Measurements from ENCODE around the gene HNRNPUL1. TPM values are rescaled to one million over a fixed set of nuclear protein-coding genes. Genes with fewer than 3 reads are reported as not detected.

Gene HNRNPUL1
- total RNA-seq, 2 experiments from 2014 or later, result 367 to 388 TPM

DNA sequence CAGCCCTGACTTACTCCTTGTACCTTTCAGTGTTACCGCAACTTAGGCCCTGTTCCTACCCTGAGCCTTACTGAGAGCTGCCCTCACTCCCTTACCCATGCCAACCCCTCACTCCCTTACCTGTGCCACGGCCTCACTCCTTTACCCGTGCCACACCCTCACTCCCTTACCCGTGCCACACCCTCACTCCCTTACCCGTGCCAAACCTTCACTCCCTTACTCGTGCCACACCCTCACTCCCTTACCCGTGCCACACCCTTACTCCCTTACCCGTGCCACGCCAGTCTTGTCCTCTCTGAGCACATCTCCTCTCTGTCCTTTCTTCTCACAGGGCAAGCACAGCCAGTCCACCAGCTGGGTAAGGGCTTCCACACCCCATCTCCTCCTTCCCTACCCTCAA, 24.8 kb upstream of the HNRNPUL1 start:
- ChIA-PET CTCF (no interaction called here), POLR2A (interaction anchor here (0.7 kb wide), 1 partner anchor 23 kb away, joined by 3 read pairs; no protein-coding TSS in a partner anchor)
- Mint-ChIP-seq H3K9me3 (no peaks in the 10 kb centered on the region), H3K4me3 (no peak overlapping the region), H3K36me3 (ENCODE audit: low read depth) (no peaks in the 10 kb centered on the region), H3K4me1 (ENCODE audit: low read depth) (no peaks in the 10 kb centered on the region), H3K27ac (no peak overlapping the region), H3K27me3 (peaks cover 6% of the 10 kb centered on the region)
- no peaks in the 10 kb centered on the region for H3K4me1 ChIP-seq (ENCODE audit: insufficient read depth, low read length)
- H3K27me3 ChIP-seq (ENCODE audit: control insufficient read depth in 1 of 2, insufficient read depth in 2 of 2, low read length in 2 of 2), result no peaks in the 10 kb centered on the region
- DNase-seq, result no peak
- H3K36me3 ChIP-seq (ENCODE audit: insufficient read depth, low read length), result no peaks in the 10 kb centered on the region
- no peaks in the 10 kb centered on the region for H3K9me3 ChIP-seq (ENCODE audit: control insufficient read depth in 1 of 2, insufficient read depth in 1 of 2, low read length in 2 of 2)
- TF ChIP-seq, protein P1, sequence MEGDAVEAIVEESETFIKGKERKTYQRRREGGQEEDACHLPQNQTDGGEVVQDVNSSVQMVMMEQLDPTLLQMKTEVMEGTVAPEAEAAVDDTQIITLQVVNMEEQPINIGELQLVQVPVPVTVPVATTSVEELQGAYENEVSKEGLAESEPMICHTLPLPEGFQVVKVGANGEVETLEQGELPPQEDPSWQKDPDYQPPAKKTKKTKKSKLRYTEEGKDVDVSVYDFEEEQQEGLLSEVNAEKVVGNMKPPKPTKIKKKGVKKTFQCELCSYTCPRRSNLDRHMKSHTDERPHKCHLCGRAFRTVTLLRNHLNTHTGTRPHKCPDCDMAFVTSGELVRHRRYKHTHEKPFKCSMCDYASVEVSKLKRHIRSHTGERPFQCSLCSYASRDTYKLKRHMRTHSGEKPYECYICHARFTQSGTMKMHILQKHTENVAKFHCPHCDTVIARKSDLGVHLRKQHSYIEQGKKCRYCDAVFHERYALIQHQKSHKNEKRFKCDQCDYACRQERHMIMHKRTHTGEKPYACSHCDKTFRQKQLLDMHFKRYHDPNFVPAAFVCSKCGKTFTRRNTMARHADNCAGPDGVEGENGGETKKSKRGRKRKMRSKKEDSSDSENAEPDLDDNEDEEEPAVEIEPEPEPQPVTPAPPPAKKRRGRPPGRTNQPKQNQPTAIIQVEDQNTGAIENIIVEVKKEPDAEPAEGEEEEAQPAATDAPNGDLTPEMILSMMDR (IDR thresholded peaks at IDR 0.05), result no peak
- H3K27ac ChIP-seq (ENCODE audit: low read depth in 1 of 2, low read length in 2 of 2), result no peak overlapping the region
- no peak for ATAC-seq (ENCODE audit: poor library complexity)
- H3K4me3 ChIP-seq (ENCODE audit: low read length), result no peak overlapping the region
- intact Hi-C loops (cut with DNase I, micrococcal nuclease), result no loop called here

DNA sequence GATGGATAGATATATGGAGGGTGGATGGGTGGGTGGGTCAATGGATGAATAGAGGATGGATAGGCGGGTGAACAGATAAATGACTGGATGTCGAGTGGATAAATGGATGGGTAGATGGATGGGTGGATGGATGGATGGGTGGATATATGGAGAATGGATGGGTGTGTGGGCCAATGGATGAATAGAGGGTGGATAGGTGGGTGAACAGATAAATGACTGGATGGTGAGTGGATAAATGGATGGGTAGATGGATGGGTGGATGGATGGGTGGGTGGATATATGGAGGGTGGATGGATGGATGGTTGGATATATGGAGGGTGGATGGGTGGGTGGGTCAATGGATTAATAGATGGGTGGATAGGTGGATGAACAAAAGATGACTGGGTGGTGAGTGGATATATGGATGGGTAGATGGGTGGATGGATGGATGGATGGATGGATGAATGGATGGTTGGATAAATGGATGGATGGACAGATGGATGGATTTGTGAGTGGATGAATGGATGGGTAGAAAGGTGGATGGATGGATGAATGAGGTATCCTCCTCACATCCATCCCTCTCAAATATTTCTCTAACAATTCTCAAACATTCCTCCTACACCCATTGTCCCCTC, 24.1 kb upstream of the HNRNPUL1 start:
- no peak for ATAC-seq (ENCODE audit: poor library complexity)
- H3K36me3 Mint-ChIP-seq (ENCODE audit: low read depth), result no peaks in the 10 kb centered on the region

DNA sequence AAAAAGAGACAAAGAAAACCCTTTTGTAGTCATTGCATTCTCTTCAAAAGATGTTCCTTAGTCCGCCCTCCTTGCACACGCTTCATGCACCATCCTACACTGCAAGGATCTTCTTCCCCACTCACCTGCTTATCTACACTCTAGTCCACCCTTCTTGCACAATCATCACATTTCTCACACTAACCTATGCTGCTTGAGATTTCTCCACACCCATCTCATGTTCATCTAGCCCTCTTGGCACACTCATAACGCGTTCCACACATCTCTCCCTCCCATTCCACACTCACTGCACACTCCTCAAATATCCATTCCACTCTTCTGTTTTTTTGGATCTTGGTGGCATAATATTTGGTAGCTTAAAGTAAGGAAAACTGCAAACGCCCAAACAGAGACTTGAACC, 22.3 kb upstream of the HNRNPUL1 start:
- Mint-ChIP-seq H3K27me3 (peaks cover 6% of the 10 kb centered on the region), H3K27ac (no peak overlapping the region), H3K4me1 (ENCODE audit: low read depth) (no peaks in the 10 kb centered on the region), H3K9me3 (no peaks in the 10 kb centered on the region), H3K36me3 (ENCODE audit: low read depth) (no peaks in the 10 kb centered on the region), H3K4me3 (no peak overlapping the region)
- no peak overlapping the region for H3K27ac ChIP-seq (ENCODE audit: low read depth in 1 of 2, low read length in 2 of 2)
- H3K4me1 ChIP-seq (ENCODE audit: insufficient read depth, low read length), result no peaks in the 10 kb centered on the region
- intact Hi-C loops (cut with DNase I, micrococcal nuclease), result no loop called here
- POLR2A ChIA-PET, result no interaction called here
- H3K36me3 ChIP-seq (ENCODE audit: insufficient read depth, low read length), result no peaks in the 10 kb centered on the region
- no peaks in the 10 kb centered on the region for H3K27me3 ChIP-seq (ENCODE audit: control insufficient read depth in 1 of 2, insufficient read depth in 2 of 2, low read length in 2 of 2)
- TF ChIP-seq, protein P1 (IDR thresholded peaks at IDR 0.05), result no peak
- DNase-seq (no peak), ATAC-seq (ENCODE audit: poor library complexity) (no peak)
- H3K4me3 ChIP-seq (ENCODE audit: low read length), result no peak overlapping the region
- CTCF ChIA-PET, result no interaction called here
- H3K9me3 ChIP-seq (ENCODE audit: control insufficient read depth in 1 of 2, insufficient read depth in 1 of 2, low read length in 2 of 2), result no peaks in the 10 kb centered on the region

More for the DNA sequence above, 24.1 kb upstream of the HNRNPUL1 start:
- no peak overlapping the region for H3K4me3 Mint-ChIP-seq
- H3K27ac ChIP-seq (ENCODE audit: low read depth in 1 of 2, low read length in 2 of 2), result no peak overlapping the region
- CTCF ChIA-PET, result no interaction called here
- POLR2A ChIA-PET, result no interaction called here
- intact Hi-C loops (cut with DNase I, micrococcal nuclease), result no loop called here
- peaks cover 6% of the 10 kb centered on the region for H3K27me3 Mint-ChIP-seq
- TF ChIP-seq, protein P1 (IDR thresholded peaks at IDR 0.05), result no peak
- no peaks in the 10 kb centered on the region for H3K36me3 ChIP-seq (ENCODE audit: insufficient read depth, low read length)
- H3K4me3 ChIP-seq (ENCODE audit: low read length), result no peak overlapping the region
- H3K4me1 Mint-ChIP-seq (ENCODE audit: low read depth), result no peaks in the 10 kb centered on the region
- H3K4me1 ChIP-seq (ENCODE audit: insufficient read depth, low read length), result no peaks in the 10 kb centered on the region
- H3K27me3 ChIP-seq (ENCODE audit: control insufficient read depth in 1 of 2, insufficient read depth in 2 of 2, low read length in 2 of 2), result no peaks in the 10 kb centered on the region
- no peaks in the 10 kb centered on the region for H3K9me3 ChIP-seq (ENCODE audit: control insufficient read depth in 1 of 2, insufficient read depth in 1 of 2, low read length in 2 of 2)
- H3K27ac Mint-ChIP-seq, result no peak overlapping the region
- no peak for DNase-seq
- H3K9me3 Mint-ChIP-seq, result no peaks in the 10 kb centered on the region

Data from CD4-positive, alpha-beta T cell (primary cell).